Mucosa of rectum (tissue), 2 donors: ENCODE measurements around the gene ARHGAP6.

ENCODE experiments used
- H3K27ac ChIP-seq, 2 donors: one replicate each; pipeline ENCODE4 v1.7.0; 2013; ENCODE audit warnings: inconsistent platforms in 2 of 2, low read depth in 2 of 2, low read length in 2 of 2
- H3K27me3 ChIP-seq, 2 donors: one replicate each; pipeline ENCODE4 v1.7.0; 2013; ENCODE audit warnings: low read length in 2 of 2; ENCODE audit not compliant: control insufficient read depth in 2 of 2, insufficient read depth in 2 of 2
- H3K36me3 ChIP-seq, 2 donors: one replicate each; pipeline ENCODE4 v1.7.0; 2013; ENCODE audit warnings: low read length in 2 of 2; ENCODE audit not compliant: control insufficient read depth in 2 of 2, insufficient read depth in 2 of 2
- H3K4me1 ChIP-seq, 2 donors: one replicate each; pipeline ENCODE4 v1.7.0; 2013; ENCODE audit warnings: low read length in 2 of 2, mild to moderate bottlenecking in 1 of 2; ENCODE audit not compliant: control insufficient read depth in 2 of 2, insufficient read depth in 2 of 2
- H3K4me3 ChIP-seq, 2 donors: one replicate each; pipeline ENCODE4 v1.7.0; 2013; ENCODE audit warnings: low read length in 2 of 2
- H3K9ac ChIP-seq, 2 donors: one replicate each; pipeline ENCODE4 v1.7.0; 2013; ENCODE audit warnings: low read length in 2 of 2, low read depth in 1 of 2, mild to moderate bottlenecking in 1 of 2
- H3K9me3 ChIP-seq, 2 donors: one replicate each; pipeline ENCODE4 v1.7.0; 2013; ENCODE audit warnings: low read length in 2 of 2; ENCODE audit not compliant: control insufficient read depth in 2 of 2
- donor health status: healthy.
- donor health status: Normal muscosa, but diverticular disease.

The ARHGAP6 gene

DNA sequence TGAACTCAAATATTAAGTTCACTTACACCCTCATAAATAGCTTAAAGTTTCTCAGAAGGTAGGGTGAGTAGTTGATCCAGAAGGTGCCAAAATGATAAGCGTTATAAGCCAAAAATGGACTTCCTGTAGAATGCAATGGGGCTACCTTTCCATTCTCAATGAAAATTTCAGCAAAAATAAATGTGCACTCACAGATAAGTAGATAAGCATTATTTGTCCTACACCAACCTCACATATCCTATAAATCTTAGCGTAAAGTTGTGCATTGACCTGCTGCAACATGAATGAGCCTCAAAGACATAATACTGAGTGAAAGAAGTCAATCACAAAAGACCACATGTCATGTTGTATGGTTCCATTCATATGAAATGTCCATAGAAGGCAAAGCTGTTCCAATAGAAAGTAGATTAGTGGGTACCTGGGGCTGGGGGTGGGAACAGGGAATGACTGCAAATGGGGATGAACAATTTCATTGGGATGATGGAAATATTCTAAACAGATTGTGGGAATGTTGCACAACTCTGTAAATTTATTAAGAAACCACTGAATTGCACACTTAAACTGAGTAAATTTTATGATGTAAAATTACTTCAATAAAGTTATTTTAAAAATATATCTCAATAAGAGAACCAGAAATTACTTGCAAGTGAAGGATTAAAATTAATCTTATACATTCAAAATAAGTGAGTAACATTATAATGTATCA lies 271.6 kb downstream of the ARHGAP6 start:
- Histone ChIP-seq H3K4me3 (no peak overlapping the region), H3K9me3 (no peaks in the 10 kb centered on the region), H3K27me3 (no peaks in the 10 kb centered on the region), H3K36me3 (no peaks in the 10 kb centered on the region), H3K9ac (no peak overlapping the region), H3K27ac (no peak overlapping the region), H3K4me1 (no peaks in the 10 kb centered on the region)

DNA sequence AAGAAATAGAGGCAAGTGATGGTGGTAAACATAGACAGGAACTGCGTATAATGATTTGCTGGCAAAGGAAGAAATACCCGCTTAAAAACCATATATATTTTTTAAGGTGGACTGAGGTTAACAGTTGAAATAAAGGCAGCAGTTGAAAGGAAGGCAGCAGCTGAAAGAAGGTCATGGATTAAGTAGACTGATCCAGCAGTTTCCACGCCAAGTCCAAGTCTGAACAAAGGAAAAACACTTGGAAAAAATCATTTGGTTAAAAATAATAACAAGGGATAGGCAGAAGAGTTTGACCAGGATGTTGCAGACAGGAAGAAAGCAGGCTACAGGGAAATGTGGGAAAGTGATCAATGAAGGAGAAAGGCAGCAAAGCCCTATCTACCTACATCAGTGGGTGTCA lies 278.9 kb downstream of the ARHGAP6 start:
- H3K27me3 ChIP-seq, result no peaks in the 10 kb centered on the region
- H3K4me3 ChIP-seq, result no peak overlapping the region
- H3K27ac ChIP-seq, result no peak overlapping the region
- H3K9me3 ChIP-seq, result no peaks in the 10 kb centered on the region
- no peak overlapping the region for H3K9ac ChIP-seq
- H3K36me3 ChIP-seq, result no peaks in the 10 kb centered on the region
- H3K4me1 ChIP-seq, result no peaks in the 10 kb centered on the region

DNA sequence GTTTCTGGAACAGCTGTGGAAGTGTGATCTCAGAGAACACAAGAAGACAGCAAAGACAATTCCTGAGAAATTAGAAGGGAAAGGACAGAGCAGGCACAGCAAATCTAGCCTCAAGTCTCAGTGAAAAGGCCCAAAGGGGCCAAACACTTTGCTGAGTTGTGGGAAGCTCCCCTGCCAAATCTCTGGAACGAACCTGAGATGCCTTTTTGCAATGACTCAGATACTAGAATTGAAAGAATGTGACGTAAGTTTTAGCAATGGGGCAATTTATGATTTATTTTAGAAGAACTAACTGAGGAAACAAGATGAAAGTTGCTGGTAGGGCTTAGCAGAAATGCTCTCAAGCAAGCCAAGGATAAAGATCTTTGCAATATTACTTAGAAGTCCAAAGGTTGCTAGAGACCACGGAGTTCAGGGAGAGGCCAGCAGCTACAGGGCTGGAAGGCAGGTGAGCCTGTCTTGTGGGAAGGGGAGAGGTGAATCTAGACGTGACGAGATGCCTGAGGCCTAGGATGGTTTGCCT lies 279.7 kb downstream of the ARHGAP6 start:
- H3K27ac ChIP-seq, result no peak overlapping the region
- no peak overlapping the region for H3K9ac ChIP-seq
- no peaks in the 10 kb centered on the region for H3K9me3 ChIP-seq
- no peak overlapping the region for H3K4me3 ChIP-seq
- no peaks in the 10 kb centered on the region for H3K36me3 ChIP-seq
- no peaks in the 10 kb centered on the region for H3K4me1 ChIP-seq
- H3K27me3 ChIP-seq, result no peaks in the 10 kb centered on the region

DNA sequence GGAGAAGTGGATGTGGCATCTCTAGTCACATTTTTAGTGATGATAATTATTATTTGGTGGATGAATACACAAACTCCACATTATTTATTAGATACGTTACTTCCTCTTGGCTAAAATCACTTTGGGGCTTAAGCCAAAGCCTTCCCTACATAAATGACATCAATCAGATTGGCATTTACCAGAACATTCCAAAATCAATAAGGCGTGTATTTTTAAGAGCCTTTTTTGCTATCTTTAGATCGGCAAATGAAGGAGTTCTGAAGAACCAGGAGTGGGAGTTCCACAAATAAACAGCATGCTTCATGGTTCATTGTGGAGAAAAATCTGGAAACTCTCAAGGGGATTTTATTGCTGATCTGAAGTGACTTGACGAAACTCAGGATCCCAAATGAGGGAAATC lies 282.8 kb downstream of the ARHGAP6 start:
- Histone ChIP-seq H3K9me3 (no peaks in the 10 kb centered on the region), H3K9ac (no peak overlapping the region), H3K4me1 (no peaks in the 10 kb centered on the region), H3K36me3 (no peaks in the 10 kb centered on the region), H3K27ac (no peak overlapping the region), H3K4me3 (no peak overlapping the region), H3K27me3 (no peaks in the 10 kb centered on the region)

DNA sequence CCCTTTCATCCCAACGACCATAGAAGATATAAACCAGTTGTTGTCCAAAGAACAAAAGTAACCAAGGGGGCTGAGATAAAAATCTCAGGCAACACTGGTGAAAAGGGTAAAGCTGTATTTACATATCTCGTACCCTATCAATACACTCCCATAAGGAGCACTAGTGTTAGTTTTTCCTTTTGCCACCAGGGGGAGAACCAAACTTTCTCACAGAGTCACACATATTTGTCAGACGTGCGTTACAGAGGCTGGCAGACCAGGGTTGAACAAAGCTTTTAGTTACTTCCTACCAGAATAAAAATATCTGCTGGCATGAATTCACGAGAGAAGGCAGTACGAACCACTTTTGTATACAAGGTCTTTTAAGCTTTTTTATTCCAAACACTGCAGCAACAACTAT lies 284.3 kb downstream of the ARHGAP6 start:
- no peak overlapping the region for H3K9ac ChIP-seq
- no peaks in the 10 kb centered on the region for H3K4me1 ChIP-seq
- no peaks in the 10 kb centered on the region for H3K36me3 ChIP-seq
- no peak overlapping the region for H3K27ac ChIP-seq
- H3K9me3 ChIP-seq, result no peaks in the 10 kb centered on the region
- no peaks in the 10 kb centered on the region for H3K27me3 ChIP-seq
- no peak overlapping the region for H3K4me3 ChIP-seq

DNA sequence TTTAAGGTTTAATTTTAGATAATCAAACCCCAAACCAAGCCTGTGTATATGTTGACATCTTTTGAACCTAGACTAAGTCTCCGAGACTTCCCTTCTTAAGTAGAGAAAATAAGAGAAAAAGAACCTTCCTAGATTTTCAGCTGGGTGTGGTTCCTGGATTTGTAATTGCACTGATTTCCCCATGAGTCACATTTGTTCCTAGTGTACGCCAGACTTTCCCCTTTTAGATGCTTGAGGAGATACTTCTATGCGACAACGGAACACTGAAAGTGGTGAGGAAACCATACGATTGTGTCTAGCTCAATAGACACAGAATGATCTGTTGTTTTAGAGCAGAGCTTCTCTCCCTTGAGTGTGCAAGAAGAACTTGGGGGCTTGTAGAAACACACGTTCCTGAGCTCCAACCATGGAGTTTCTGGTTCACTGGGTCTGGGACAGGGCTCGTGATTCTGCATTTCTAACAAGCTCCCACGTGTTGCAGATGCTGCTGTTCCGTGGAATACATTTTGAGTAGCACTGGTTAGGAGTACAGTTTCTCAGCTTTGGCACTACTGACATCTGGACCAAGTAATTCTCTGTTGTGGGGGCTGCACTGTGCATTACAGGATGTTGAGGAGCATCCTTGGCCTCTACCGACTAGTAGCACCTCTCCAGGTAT lies 285.4 kb downstream of the ARHGAP6 start:
- Histone ChIP-seq H3K36me3 (no peaks in the 10 kb centered on the region), H3K4me3 (no peak overlapping the region), H3K9ac (no peak overlapping the region), H3K4me1 (no peaks in the 10 kb centered on the region), H3K27me3 (no peaks in the 10 kb centered on the region), H3K27ac (no peak overlapping the region), H3K9me3 (no peaks in the 10 kb centered on the region)

DNA sequence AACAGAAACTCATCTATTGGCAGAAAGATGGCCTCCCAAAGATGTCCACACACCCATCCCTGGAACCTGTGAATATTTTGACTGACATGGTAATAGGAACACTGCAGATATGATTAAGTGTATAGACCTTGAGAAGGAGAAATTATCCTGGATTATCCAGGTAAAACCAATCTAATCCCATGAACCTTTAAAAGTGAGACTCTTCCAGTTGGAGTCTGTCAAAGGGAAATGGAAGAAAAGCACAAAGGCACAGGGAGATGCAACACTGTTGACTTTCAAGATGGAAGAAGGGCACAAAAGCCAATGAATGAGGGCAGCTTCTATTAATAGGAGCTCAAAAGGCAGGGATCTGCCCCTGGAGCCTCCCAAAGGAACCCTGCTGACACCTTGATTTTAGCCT lies 289.6 kb downstream of the ARHGAP6 start:
- no peak overlapping the region for H3K4me3 ChIP-seq
- H3K36me3 ChIP-seq, result no peaks in the 10 kb centered on the region
- H3K9ac ChIP-seq, result no peak overlapping the region
- no peak overlapping the region for H3K27ac ChIP-seq
- no peaks in the 10 kb centered on the region for H3K4me1 ChIP-seq
- H3K9me3 ChIP-seq, result no peaks in the 10 kb centered on the region
- H3K27me3 ChIP-seq, result no peaks in the 10 kb centered on the region

DNA sequence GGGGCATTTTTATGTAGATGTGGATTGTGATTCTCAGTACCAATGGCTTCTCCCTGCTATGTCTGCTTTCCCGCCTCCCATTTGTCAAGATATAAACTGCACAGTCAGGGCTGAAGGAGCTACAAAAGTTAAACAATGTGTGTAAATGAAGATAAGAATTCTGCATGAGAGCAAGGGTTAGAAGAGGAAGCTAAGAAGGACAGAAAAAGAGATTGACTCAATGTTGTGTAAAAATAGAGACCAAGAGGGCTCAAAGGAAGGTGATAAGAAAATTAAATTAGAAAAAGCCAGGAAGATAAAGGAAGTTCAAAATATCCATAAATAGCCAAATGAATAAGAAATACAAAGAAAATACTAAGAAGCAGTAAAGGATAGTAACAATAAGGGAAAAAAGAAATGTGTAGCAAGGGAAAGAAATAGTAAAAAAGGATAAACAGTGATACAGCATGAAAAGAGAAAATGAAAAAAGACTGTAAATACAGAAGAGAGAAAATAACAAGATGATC lies 290.1 kb downstream of the ARHGAP6 start:
- no peaks in the 10 kb centered on the region for H3K9me3 ChIP-seq
- H3K9ac ChIP-seq, result no peak overlapping the region
- no peak overlapping the region for H3K27ac ChIP-seq
- H3K27me3 ChIP-seq, result no peaks in the 10 kb centered on the region
- H3K4me3 ChIP-seq, result no peak overlapping the region
- no peaks in the 10 kb centered on the region for H3K4me1 ChIP-seq
- no peaks in the 10 kb centered on the region for H3K36me3 ChIP-seq

DNA sequence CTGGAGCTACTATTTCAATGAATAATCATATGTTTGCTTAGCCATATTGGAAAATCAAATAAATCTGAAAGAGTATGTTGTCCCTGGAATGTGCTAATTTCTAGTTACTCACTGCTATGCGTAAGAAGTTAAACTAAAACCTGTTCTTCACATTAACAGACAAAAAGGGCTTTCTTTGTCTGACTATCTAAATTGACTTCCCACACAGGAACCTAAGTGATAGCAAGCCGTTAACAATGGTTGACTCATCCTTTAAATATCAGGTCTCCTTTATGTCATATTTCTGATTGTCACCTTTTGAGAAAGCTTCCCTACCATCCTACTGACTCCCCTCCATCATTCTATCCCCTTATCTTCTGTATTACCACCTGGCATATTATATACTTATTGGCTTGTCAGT lies 291.1 kb downstream of the ARHGAP6 start:
- Histone ChIP-seq H3K27ac (no peak overlapping the region), H3K4me3 (no peak overlapping the region), H3K9ac (no peak overlapping the region), H3K4me1 (no peaks in the 10 kb centered on the region), H3K27me3 (no peaks in the 10 kb centered on the region), H3K36me3 (no peaks in the 10 kb centered on the region), H3K9me3 (no peaks in the 10 kb centered on the region)

DNA sequence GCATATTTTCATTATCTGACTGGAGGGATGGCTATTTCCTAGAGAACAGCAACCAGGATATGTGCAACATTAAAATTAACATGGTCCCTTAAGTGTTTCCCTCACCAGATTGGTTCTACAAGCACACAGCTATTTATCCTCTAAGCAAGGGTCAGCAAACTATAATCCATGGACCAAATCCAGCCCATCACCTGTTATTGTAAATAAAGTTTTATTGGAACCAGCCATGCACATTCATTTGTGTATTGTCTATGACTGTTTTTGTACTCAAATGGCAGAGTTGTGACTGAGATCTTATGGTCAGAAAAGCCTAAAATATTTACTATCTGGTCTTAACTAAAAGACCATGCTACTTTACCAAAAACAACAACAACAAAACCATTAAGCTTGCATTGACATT lies 294.6 kb downstream of the ARHGAP6 start:
- H3K36me3 ChIP-seq, result no peaks in the 10 kb centered on the region
- H3K4me3 ChIP-seq, result no peak overlapping the region
- no peaks in the 10 kb centered on the region for H3K4me1 ChIP-seq
- no peak overlapping the region for H3K9ac ChIP-seq
- no peak overlapping the region for H3K27ac ChIP-seq
- no peaks in the 10 kb centered on the region for H3K9me3 ChIP-seq
- H3K27me3 ChIP-seq, result no peaks in the 10 kb centered on the region
